Right kidney (tissue), 1 donor: ENCODE data around the gene WASF3.

Source experiments
- DNase-seq: peaks from one replicate; pipeline ENCODE4 v3.0.0-alpha.2; 2016

WASF3 gene

GRCh38 chr13:26589226-26589625 lies 31.7 kb downstream of the WASF3 start:
- DNase-seq = no peak

- DNase-seq = no peak
Measured at GRCh38 chr13:26589754-26590153, 32.3 kb downstream of the WASF3 start.

GRCh38 chr13:26590379-26590778 lies 32.9 kb downstream of the WASF3 start:
- DNase-seq = no peak

GRCh38 chr13:26590951-26591350 lies 33.5 kb downstream of the WASF3 start:
- DNase-seq = no peak

- DNase-seq = no peak
Measured at GRCh38 chr13:26591672-26592071, 34.2 kb downstream of the WASF3 start.

- no peak for DNase-seq
Measured at GRCh38 chr13:26593661-26594060, 36.2 kb downstream of the WASF3 start.

GRCh38 chr13:26594363-26594762 lies 36.9 kb downstream of the WASF3 start:
- DNase-seq = no peak

GRCh38 chr13:26596458-26596857 lies 39.0 kb downstream of the WASF3 start:
- no peak for DNase-seq

GRCh38 chr13:26599403-26599802 lies 41.9 kb downstream of the WASF3 start:
- no peak for DNase-seq

GRCh38 chr13:26599860-26600259 lies 42.4 kb downstream of the WASF3 start:
- DNase-seq = no peak

GRCh38 chr13:26600343-26600742 lies 42.9 kb downstream of the WASF3 start:
- no peak for DNase-seq

- DNase-seq = no peak
Measured at GRCh38 chr13:26601669-26602068, 44.2 kb downstream of the WASF3 start.

- DNase-seq = no peak
Measured at GRCh38 chr13:26602783-26603182, 45.3 kb downstream of the WASF3 start.

- no peak for DNase-seq
Measured at GRCh38 chr13:26604784-26605545, 47.5 kb downstream of the WASF3 start.

GRCh38 chr13:26605845-26606244 lies 48.4 kb downstream of the WASF3 start:
- no peak for DNase-seq

- DNase-seq = no peak
Measured at GRCh38 chr13:26606631-26607030, 49.1 kb downstream of the WASF3 start.

GRCh38 chr13:26614721-26615120 lies 57.2 kb downstream of the WASF3 start:
- DNase-seq = no peak

GRCh38 chr13:26616126-26616525 lies 58.6 kb downstream of the WASF3 start:
- no peak for DNase-seq

GRCh38 chr13:26618726-26619125 lies 61.2 kb downstream of the WASF3 start:
- DNase-seq = no peak

- no peak for DNase-seq
Measured at GRCh38 chr13:26619358-26619757, 61.9 kb downstream of the WASF3 start.

- no peak for DNase-seq
Measured at GRCh38 chr13:26621731-26622401, 64.4 kb downstream of the WASF3 start.

GRCh38 chr13:26623125-26623524 lies 65.6 kb downstream of the WASF3 start:
- no peak for DNase-seq

- DNase-seq = no peak
Measured at GRCh38 chr13:26624572-26624971, 67.1 kb downstream of the WASF3 start.

- no peak for DNase-seq
Measured at GRCh38 chr13:26626271-26626670, 68.8 kb downstream of the WASF3 start.
